HG03378 (cell line): ENCODE results near the gene PCDHB15.
"Not testable (repeated sequence)": the region's sequence is repeated elsewhere in the genome, so short reads cannot be mapped to it uniquely, and the experiment has no call there.

Experiments
- ATAC-seq: cut with Tn5 transposase; IDR thresholded peaks from one replicate; pipeline ENCODE4 v1.9.1; 2021; ENCODE audit warnings: mild to moderate bottlenecking, moderate library complexity; ENCODE audit not compliant: unreplicated experiment

PCDHB15 gene

DNA sequence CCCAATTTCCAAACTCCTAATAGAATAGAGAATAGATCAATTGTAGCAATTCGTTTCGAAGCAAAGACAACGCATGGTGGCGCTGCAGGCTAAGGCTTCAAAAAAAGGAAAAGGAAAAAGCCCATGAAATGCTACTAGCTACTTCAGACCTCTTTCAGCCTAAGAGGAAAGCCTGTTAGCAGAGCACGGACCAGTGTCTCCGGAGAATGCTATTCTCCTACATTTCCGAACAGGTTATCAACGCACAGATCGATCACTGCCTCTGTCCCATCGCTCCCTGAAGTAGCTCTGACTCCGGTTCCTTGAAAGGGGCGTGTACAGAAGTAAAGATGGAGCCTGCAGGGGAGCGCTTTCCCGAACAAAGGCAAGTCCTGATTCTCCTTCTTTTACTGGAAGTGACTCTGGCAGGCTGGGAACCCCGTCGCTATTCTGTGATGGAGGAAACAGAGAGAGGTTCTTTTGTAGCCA, at the start of gene PCDHB15:
Gene PCDHB15, plus strand, starts transcription at position 146 of the 468 bp plus-strand sequence. Its CDS starts 184 bp downstream, at position 330.
- ATAC-seq = no peak

DNA sequence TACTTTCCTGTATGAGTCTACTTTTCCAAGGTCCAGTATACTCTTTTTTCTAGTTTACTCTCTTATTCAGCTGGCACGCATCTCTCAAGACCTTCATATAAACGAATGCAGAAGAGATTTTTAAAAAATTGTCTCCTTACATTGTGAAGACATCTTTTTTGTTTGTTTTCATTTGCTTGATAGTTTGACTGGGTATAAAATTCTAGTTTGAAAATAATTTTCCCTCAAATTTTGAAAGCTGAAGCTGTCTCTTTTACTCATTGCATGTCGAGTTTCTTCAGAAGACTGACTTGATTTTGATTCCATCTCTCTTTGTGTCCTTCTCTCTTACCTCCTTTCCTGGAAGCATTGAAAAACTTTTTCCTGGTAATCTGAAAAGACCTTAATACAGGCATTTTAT, 48.8 kb upstream of the PCDHB15 start:
- no peak for ATAC-seq

DNA sequence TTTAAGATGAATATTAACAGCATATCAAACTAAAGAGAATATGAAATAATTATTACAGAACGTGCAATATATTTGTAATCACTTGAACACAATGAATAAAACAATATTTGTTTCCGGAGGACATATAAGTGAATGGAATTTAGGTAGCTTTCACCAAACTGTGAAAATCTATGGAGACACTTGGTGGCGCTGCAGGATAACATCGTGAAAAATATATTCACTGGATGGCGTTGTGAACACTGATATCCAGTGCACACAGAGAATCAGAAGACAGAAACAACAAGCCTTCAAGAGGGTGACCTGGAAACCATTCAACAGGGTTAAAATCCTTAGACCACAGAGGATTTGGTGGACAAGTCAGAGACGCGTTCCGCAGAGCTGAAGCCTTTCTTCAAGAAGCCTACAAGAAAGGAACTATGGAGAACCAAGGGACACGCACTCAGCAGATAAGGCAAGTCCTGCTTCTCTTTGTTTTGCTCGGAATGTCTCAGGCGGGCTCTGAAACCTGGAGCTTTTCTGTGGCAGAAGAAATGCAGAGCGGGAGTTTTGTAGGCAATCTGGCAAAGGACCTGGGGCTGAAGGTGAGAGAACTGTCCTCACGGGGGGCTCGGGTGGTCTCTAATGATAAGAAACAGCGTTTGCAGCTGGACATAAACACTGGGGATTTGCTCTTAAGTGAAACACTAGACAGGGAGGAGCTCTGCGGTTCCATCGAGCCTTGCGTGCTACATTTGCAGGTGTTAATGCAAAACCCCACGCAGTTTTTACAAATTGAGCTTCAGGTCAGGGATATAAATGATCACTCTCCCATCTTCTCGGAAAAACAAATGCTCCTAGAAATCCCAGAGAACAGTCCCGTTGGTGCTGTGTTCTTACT, 45.6 kb upstream of the PCDHB15 start, which contains the start of gene PCDHB11:
Gene PCDHB11, plus strand, starts transcription at position 269 of the 877 bp plus-strand sequence. Its CDS starts 148 bp downstream, at position 417.
- no peak for ATAC-seq

DNA sequence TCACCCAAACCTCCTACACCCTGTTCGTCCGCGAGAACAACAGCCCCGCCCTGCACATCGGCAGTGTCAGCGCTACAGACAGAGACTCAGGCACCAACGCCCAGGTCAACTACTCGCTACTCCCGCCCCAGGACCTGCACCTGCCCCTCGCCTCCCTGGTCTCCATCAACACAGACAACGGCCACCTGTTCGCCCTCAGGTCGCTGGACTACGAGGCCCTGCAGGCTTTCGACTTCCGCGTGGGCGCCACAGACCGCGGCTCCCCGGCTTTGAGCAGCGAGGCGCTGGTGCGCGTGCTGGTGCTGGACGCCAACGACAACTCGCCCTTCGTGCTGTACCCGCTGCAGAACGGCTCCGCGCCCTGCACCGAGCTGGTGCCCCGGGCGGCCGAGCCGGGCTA, 44.1 kb upstream of the PCDHB15 start:
- not testable (repeated sequence) for ATAC-seq

DNA sequence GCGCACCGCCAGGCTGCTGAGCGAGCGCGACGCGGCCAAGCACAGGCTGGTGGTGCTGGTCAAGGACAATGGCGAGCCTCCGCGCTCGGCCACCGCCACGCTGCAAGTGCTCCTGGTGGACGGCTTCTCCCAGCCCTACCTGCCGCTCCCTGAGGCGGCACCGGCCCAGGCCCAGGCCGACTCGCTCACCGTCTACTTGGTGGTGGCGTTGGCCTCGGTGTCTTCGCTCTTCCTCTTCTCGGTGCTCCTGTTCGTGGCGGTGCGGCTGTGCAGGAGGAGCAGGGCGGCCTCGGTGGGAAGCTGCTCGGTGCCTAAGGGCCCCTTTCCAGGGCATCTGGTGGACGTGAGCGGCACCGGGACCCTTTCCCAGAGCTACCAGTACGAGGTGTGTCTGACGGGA, 43.5 kb upstream of the PCDHB15 start:
- ATAC-seq = not testable (repeated sequence)

DNA sequence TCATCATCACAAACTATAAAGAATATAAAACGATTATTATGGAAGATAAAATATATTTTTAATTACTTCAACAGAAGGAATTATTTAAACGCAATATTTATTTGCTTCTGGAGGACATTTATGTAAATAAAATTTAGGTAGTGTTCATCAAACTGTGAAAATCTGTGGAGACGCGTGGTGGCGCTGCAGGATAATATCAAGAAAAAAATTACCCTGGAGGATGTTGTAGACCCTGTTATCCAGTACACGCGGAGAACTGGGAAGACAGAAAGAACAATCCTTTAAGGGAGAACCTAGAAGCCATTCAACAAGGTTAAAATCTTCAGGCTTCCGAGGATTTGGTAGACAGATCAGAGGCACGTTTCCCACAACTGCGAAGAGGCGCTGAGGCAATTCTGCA, 36.7 kb upstream of the PCDHB15 start, which contains the start of gene PCDHB12:
Gene PCDHB12, plus strand, starts transcription at position 242 of the 400 bp plus-strand sequence. CDS start 189 bp downstream, outside the sequence.
- ATAC-seq = no peak

DNA sequence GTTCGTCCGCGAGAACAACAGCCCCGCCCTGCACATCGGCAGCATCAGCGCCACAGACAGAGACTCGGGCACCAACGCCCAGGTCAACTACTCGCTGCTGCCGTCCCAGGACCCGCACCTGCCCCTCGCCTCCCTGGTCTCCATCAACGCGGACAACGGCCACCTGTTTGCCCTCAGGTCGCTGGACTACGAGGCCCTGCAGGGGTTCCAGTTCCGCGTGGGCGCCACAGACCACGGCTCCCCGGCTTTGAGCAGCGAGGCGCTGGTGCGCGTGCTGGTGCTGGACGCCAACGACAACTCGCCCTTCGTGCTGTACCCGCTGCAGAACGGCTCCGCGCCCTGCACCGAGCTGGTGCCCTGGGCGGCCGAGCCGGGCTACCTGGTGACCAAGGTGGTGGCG, 34.9 kb upstream of the PCDHB15 start:
- ATAC-seq = not testable (repeated sequence)

DNA sequence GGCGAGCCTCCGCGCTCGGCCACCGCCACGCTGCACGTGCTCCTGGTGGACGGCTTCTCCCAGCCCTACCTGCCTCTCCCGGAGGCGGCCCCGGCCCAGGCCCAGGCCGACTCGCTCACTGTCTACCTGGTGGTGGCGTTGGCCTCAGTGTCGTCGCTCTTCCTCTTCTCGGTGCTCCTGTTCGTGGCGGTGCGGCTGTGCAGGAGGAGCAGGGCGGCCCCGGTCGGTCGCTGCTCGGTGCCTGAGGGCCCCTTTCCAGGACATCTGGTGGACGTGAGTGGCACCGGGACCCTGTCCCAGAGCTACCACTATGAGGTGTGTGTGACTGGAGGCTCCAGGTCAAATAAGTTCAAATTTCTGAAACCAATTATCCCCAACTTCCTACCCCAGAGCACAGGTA, 34.3 kb upstream of the PCDHB15 start:
- not testable (repeated sequence) for ATAC-seq

DNA sequence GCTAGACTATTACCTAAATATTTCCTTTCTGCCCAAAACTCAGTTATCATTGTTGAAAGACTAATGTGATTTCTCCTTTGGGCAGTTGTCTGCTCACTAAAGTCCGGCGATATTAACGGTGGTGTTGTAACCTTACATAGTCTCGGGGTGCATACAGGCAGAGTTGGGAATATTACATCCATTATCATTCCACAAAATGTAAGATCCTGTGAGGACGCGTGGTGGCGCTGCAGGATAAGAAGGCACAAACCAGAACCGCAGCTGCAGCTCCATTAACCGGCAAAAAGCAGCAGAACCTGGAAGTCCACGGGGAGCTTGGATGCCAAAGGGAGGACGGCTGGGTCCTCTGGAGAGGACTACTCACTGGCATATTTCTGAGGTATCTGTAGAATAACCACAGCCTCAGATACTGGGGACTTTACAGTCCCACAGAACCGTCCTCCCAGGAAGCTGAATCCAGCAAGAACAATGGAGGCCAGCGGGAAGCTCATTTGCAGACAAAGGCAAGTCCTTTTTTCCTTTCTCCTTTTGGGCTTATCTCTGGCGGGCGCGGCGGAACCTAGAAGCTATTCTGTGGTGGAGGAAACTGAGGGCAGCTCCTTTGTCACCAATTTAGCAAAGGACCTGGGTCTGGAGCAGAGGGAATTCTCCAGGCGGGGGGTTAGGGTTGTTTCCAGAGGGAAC, 31.4 kb upstream of the PCDHB15 start, which contains the start of gene PCDHB13:
Gene PCDHB13, plus strand, starts transcription at position 264 of the 684 bp plus-strand sequence. Its CDS starts 205 bp downstream, at position 469.
- not testable (repeated sequence) for ATAC-seq

DNA sequence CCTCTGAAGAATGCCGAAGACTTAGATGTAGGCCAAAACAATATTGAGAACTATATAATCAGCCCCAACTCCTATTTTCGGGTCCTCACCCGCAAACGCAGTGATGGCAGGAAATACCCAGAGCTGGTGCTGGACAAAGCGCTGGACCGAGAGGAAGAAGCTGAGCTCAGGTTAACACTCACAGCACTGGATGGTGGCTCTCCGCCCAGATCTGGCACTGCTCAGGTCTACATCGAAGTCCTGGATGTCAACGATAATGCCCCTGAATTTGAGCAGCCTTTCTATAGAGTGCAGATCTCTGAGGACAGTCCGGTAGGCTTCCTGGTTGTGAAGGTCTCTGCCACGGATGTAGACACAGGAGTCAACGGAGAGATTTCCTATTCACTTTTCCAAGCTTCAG, 30.6 kb upstream of the PCDHB15 start:
- ATAC-seq = not testable (repeated sequence)

DNA sequence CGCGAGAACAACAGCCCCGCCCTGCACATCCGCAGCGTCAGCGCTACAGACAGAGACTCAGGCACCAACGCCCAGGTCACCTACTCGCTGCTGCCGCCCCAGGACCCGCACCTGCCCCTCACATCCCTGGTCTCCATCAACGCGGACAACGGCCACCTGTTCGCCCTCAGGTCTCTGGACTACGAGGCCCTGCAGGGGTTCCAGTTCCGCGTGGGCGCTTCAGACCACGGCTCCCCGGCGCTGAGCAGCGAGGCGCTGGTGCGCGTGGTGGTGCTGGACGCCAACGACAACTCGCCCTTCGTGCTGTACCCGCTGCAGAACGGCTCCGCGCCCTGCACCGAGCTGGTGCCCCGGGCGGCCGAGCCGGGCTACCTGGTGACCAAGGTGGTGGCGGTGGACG, 29.7 kb upstream of the PCDHB15 start:
- not testable (repeated sequence) for ATAC-seq

DNA sequence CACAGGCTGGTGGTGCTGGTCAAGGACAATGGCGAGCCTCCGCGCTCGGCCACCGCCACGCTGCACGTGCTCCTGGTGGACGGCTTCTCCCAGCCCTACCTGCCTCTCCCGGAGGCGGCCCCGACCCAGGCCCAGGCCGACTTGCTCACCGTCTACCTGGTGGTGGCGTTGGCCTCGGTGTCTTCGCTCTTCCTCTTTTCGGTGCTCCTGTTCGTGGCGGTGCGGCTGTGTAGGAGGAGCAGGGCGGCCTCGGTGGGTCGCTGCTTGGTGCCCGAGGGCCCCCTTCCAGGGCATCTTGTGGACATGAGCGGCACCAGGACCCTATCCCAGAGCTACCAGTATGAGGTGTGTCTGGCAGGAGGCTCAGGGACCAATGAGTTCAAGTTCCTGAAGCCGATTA, 29.2 kb upstream of the PCDHB15 start:
- not testable (repeated sequence) for ATAC-seq

DNA sequence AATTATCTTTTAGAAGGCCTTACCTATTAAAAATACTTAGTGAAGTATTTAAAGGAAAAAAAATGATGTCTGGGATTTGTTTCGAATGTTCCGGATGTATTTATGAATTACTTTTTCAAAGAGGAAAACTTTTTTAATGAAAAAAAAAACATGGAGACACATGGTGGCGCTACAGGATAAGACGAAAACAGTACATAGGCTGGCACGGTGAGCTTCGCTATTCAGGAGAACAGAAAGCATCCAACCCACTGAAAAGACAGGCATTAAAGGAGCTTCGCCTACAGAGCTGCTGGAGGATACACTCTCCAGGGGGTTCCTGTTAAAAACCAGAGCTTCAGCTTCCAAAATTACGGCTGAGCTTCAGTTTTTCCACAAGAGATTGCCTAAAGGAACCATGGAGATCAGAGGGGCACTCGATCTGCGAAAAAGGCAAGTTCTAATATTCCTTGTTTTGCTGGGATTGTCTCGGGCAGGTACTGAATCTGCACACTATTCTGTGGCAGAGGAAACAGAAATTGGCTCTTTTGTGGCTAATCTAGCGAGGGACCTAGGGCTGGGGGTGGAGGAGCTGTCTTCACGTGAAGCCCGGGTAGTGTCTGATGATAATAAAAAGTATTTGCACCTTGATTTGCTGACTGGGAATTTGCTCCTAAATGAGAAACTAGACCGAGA, 21.9 kb upstream of the PCDHB15 start, which contains the start of gene PCDHB14:
Gene PCDHB14, plus strand, starts transcription at position 232 of the 672 bp plus-strand sequence. Its CDS starts 163 bp downstream, at position 395.
- no peak for ATAC-seq

DNA sequence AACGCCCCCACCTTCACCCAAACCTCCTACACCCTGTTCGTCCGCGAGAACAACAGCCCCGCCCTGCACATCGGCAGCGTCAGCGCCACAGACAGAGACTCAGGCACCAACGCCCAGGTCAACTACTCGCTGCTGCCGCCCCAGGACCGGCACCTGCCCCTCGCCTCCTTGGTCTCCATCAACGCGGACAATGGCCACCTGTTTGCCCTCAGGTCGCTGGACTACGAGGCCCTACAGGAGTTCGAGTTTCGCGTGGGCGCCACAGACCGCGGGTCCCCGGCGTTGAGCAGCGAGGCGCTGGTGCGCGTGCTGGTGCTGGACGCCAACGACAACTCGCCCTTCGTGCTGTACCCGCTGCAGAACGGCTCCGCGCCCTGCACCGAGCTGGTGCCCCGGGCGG, 20.4 kb upstream of the PCDHB15 start:
- not testable (repeated sequence) for ATAC-seq

DNA sequence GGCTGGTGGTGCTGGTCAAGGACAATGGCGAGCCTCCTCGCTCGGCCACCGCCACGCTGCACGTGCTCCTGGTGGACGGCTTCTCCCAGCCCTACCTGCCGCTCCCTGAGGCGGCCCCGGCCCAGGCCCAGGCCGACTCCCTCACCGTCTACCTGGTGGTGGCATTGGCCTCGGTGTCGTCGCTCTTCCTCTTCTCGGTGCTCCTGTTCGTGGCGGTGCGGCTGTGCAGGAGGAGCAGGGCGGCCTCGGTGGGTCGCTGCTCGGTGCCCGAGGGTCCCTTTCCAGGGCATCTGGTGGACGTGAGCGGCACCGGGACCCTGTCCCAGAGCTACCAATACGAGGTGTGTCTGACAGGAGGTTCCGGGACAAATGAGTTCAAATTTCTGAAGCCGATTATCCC, 19.8 kb upstream of the PCDHB15 start:
- ATAC-seq = not testable (repeated sequence)

DNA sequence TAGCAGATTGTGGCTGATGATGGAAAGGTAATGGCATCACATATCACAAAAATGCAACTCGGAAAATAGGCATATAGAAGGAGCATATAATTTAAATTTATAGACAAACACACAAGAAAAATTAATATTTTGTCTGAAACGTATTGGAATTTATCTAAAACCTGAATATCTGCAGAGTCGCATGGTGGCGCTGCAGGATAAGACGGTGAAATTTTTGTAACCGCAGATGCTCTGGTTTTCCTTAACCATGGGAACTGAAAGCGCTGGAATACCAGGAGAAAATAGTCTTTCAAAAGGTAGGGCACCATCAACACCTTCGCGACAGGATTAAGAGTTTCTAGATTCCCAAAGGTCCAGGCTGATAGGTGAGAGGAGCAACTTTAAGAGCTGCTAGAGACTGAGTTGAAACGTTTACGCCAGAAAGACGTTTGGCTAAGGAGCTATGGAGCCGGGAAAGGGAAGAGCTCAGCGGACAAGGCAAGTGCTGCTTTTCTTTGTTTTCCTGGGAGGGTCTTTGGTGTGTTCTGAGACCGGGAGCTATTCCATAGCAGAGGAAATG, 11.0 kb upstream of the PCDHB15 start:
- ATAC-seq = no peak

DNA sequence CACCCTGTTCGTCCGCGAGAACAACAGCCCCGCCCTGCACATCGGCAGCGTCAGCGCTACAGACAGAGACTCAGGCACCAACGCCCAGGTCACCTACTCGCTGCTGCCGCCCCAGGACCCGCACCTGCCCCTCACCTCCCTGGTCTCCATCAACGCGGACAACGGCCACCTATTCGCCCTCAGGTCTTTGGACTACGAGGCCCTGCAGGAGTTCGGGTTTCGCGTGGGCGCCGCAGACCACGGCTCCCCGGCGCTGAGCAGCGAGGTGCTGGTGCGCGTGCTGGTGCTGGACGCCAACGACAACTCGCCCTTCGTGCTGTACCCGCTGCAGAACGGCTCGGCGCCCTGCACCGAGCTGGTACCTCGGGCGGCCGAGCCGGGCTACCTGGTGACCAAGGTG, 9.3 kb upstream of the PCDHB15 start:
- not testable (repeated sequence) for ATAC-seq

DNA sequence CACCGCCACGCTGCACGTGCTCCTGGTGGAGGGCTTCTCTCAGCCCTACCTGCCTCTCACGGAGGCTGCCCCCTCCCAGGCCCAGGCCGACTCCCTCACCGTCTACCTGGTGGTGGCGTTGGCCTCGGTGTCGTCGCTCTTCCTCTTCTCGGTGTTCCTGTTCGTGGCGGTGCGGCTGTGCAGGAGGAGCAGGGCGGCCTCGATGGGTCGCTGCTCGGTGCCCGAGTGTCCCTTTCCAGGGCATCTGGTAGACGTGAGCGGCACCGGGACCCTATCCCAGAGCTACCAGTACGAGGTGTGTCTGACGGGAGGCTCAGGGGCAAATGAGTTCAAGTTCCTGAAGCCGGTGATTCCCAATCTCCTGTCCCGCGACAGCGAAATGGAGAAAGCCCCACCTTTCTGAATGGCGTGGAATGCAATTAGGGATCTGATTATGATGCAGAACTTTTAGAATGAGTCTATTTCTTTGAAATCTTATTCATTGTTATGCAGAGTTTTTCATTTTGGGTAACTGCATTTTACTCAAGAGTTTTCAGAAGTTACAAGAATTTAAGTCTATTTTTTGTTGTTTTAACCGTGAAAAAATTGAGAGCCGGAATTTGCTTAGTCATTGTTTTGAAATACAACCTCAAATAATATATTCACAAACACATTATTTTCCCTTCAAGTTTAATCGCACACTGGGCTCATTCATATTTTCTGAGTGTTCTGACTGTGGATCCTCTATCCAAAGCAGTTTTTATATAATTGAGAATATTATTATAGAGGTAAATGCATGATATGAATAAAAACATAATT, 8.5 kb upstream of the PCDHB15 start:
- no peak for ATAC-seq

DNA sequence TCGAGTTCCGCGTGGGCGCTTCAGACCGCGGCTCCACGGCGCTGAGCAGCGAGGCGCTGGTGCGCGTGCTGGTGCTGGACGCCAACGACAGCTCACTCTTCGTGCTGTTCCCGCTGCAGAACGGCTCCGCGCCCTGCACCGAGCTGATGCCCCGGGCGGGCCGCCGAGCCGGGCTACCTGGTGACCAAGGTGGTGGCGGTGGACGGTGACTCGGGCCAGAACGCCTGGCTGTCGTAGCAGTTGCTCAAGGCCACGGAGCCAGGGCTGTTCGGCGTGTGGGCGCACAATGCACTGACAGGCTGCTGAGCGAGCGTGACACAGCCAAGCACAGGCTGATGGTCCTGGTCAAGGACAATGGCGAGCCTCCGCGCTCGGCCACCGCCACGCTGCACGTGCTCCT, 3.7 kb upstream of the PCDHB15 start:
- no peak for ATAC-seq

DNA sequence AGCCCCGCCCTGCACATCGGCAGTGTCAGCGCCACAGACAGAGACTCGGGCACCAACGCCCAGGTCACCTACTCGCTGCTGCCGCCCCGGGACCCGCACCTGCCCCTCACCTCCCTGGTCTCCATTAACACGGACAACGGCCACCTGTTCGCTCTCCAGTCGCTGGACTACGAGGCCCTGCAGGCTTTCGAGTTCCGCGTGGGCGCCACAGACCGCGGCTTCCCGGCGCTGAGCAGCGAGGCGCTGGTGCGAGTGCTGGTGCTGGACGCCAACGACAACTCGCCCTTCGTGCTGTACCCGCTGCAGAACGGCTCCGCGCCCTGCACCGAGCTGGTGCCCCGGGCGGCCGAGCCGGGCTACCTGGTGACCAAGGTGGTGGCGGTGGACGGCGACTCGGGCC, 1.8 kb downstream of the PCDHB15 start:
- not testable (repeated sequence) for ATAC-seq
